GM13977 (cell line): Measurements from ENCODE around the gene COL4A3.

Experiments
- DNase-seq: peaks from one replicate; pipeline ENCODE4 v3.0.0; 2012; ENCODE audit warnings: low spot score
- in situ Hi-C: fragments of 300-500 bp; cut with MboI; formaldehyde crosslinking; loops from one replicate; pipeline ENCODE4 v1.12.0; 2022; ENCODE audit warnings: low sequenced_read_pairs, low pct_unique_long_range_greater_than_20kb, mixed read lengths, inconsistent platforms; ENCODE audit not compliant: unreplicated experiment
- TF ChIP-seq, protein P1 (sequence below): IDR thresholded peaks from 2 replicates; pipeline ENCODE4 v1.5.1; 2012; ENCODE audit warnings: mild to moderate bottlenecking, control low read depth; ENCODE audit not compliant: insufficient read depth; ENCODE audit errors: extremely low read depth, missing control alignments

The COL4A3 gene

DNA sequence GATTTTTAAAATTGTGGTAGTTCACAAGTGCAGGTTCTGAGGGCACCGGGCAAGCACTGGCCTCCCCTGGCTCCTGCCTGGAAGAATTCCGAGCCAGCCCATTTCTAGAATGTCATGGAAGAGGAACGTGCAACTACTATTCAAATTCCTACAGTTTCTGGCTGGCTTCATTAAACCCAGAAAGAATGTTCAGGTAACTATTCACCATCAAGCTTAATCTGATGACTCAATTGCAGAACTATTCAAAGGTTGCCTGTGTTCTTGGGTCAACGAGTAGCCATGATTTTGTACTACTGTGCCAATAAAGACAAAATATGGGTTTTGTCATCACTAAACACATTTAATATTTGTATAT lies 146.3 kb downstream of the COL4A3 start:
- in situ Hi-C loops: no loop called here
- DNase-seq: no peak
- TF ChIP-seq, protein P1, sequence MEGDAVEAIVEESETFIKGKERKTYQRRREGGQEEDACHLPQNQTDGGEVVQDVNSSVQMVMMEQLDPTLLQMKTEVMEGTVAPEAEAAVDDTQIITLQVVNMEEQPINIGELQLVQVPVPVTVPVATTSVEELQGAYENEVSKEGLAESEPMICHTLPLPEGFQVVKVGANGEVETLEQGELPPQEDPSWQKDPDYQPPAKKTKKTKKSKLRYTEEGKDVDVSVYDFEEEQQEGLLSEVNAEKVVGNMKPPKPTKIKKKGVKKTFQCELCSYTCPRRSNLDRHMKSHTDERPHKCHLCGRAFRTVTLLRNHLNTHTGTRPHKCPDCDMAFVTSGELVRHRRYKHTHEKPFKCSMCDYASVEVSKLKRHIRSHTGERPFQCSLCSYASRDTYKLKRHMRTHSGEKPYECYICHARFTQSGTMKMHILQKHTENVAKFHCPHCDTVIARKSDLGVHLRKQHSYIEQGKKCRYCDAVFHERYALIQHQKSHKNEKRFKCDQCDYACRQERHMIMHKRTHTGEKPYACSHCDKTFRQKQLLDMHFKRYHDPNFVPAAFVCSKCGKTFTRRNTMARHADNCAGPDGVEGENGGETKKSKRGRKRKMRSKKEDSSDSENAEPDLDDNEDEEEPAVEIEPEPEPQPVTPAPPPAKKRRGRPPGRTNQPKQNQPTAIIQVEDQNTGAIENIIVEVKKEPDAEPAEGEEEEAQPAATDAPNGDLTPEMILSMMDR: no peak

DNA sequence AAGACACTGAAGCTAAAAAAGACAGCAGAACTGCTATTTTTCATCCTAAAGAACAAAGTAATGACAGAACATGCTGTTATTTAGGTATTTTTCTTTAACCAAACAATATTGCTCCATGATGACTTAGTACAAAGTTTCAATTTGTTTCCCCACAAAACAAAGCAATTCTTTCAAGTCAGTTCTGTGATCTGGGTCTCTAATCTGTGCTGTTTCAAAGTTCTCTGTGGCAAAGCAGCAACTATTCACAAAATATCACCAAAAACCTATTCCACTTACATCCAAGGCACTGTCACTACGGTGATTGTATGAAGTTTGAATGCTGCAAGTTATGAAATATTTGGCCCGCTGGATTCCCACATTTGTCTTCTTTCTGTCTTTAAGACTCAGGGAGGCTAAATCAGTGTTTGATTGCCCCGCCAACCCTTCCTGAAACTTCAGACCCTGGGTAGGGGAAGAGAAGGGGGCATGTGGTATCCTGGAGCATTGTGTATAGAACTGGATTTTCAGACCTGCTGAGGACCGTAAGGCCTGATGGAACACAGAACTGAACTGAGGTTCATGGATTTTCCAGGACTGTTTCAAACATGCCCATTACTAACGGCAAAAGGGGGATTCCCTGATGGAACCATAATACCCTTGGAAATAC lies 147.6 kb downstream of the COL4A3 start:
- no peak for DNase-seq
- in situ Hi-C loops: no loop called here
- TF ChIP-seq, protein P1: no peak

DNA sequence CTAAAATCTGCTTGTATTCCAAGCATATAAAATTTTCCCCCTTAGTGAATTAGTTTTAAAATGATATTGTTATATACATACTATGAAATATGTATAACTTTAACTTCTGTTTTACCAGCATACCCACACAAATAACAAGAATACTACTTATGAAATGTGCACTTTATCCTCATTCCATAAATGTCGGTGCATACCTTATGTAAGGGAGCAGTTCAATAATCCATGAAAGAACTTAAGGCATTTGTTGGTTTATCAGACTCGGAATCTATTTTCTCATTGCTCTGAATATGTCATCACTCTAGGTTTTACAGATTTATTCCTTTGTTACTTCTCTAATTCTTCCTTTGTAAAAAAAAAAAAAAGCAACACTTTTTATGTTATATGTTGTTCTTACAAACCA lies 148.2 kb downstream of the COL4A3 start:
- in situ Hi-C loops: no loop called here
- no peak for DNase-seq
- TF ChIP-seq, protein P1: no peak

DNA sequence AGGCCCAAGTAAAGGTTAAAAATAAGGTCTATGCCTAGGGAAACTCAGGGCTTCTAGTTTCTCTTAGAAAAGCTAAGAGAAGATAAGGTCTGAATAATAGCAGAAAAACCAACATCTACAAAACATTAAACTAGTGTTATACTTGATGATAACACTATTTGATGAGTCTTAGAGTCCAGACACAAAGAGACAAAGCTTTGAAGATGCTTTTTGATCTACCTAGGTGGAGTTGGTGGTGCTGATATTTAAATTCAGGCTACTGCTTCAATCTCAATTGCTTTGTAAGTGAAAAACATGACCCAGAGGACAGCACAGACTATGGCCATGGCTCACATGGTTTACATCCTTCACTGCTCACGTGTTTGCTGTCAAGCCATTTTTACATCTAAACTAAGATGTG lies 148.9 kb downstream of the COL4A3 start:
- DNase-seq: no peak
- in situ Hi-C loops: no loop called here
- TF ChIP-seq, protein P1: no peak

DNA sequence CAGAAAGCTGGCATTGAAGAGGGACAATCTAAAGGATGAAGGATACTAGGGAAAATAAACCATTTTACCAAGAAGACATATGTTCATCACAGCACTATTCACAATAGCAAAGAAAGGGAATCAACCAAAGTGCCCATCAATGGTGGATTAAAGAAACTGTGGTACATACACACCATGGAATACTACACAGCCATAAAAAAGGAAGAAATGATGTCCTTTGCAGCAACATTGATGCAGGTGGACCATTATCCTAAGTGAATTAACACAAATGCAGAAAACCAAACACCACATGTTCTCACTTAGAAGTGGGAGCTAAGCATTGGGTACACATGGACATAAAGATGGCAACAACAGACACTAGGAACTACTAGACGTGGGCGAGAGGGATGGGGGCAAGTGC lies 153.4 kb downstream of the COL4A3 start:
- in situ Hi-C loops: no loop called here
- no peak for DNase-seq
- TF ChIP-seq, protein P1: no peak

DNA sequence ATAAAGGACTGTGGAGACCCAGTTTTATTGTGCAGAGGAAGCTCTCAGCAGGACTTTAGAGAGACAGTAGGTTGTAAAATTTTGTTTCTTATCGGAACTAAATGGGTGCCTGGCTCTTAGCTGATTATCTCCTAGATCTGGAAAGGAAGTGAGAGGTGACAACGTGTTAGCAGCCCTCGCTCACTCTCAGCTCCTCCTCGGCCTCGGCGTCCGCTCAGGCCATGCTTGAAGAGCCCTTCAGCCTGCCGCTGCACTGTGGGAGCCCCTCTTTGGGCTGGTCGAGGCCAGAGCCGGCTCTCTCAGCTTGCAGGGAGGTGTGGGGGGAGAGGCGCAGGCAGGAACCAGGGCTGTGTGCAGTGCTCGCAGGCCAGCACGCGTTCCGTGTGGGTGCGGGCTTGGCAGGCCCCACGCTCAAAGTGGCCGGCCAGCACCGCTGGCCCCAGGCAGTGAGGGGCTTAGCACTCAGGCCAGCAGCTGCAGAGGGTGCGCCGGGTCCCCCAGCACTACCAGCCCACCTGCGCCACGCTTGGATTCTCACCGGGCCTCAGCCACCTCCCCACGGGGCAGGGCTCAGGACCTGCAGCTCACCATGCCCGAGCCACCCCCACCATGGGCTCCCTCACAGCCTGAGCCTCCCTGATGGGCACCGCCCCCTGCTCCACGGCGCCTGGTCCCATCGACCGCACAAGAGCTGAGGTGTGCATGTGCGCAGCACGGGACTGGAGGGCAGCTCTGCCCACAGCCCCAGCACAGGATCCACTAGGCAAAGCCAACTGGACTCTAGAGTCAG lies 156.1 kb downstream of the COL4A3 start:
- DNase-seq: no peak
- TF ChIP-seq, protein P1: no peak
- in situ Hi-C loops: no loop called here
